ENCODE data around the gene CCDC178. TPM values are rescaled to one million over a fixed set of nuclear protein-coding genes. Genes with fewer than 3 reads are reported as not detected.

CCDC178 gene
- polyA plus RNA-seq, 2 of the 4 experiments (the other 2 are of a cell fraction), result 0.06 TPM; not detected in 1

DNA sequence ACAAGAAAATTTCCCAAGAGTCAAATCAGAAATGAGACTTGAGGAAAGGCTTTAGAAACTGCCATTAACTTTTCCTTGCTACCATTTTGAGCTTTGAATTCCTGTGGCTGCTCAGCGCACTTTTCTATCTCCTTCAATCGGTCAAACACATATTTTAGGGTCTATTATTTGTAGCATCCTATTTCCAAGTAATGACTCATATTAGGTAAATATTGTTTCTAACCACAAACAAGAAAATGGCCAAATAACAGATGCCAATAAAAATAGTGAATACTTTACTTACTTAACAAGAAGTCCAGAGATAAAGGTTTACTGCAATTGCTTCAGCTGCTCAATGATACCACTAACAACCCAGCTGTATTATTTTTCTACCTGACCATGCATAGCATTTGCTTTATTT lies 29.7 kb upstream of the CCDC178 start:
- no peak for ATAC-seq
- FAIRE-seq, result no peak
- POLR2A ChIA-PET, result no interaction called here
- Histone ChIP-seq H3K27ac (no peak overlapping the region), H3K4me2 (no peak overlapping the region), H3K4me3 (no peak overlapping the region), H3K9me3 (no peaks in the 10 kb centered on the region), H3K4me1 (no peaks in the 10 kb centered on the region)
- TF ChIP-seq KDM5A (IDR thresholded peaks at IDR 0.05) (no peak), RFX5 (IDR thresholded peaks at IDR 0.05) (no peak), CBX2 (IDR thresholded peaks at IDR 0.05; ENCODE audit: borderline replicate concordance, low read depth) (no peak), ZFP36 (IDR thresholded peaks at IDR 0.05; ENCODE audit: borderline replicate concordance, partially characterized antibody) (no peak), HOXA7 (CRISPR knock-in tag; IDR thresholded peaks at IDR 0.05) (no peak), ZSCAN20 (CRISPR knock-in tag; IDR thresholded peaks at IDR 0.05) (no peak), MAFK (IDR thresholded peaks at IDR 0.05; ENCODE audit: partially characterized antibody) (no peak)
- TF ChIP-seq, protein P1, sequence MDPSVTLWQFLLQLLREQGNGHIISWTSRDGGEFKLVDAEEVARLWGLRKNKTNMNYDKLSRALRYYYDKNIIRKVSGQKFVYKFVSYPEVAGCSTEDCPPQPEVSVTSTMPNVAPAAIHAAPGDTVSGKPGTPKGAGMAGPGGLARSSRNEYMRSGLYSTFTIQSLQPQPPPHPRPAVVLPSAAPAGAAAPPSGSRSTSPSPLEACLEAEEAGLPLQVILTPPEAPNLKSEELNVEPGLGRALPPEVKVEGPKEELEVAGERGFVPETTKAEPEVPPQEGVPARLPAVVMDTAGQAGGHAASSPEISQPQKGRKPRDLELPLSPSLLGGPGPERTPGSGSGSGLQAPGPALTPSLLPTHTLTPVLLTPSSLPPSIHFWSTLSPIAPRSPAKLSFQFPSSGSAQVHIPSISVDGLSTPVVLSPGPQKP (IDR thresholded peaks at IDR 0.05; ENCODE audit: low read depth, low read length), result no peak
- TF ChIP-seq, protein P2, sequence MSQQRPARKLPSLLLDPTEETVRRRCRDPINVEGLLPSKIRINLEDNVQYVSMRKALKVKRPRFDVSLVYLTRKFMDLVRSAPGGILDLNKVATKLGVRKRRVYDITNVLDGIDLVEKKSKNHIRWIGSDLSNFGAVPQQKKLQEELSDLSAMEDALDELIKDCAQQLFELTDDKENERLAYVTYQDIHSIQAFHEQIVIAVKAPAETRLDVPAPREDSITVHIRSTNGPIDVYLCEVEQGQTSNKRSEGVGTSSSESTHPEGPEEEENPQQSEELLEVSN (IDR thresholded peaks at IDR 0.05; ENCODE audit: borderline replicate concordance, low read depth), result no peak
- no peak for DNase-seq (ENCODE audit: low read depth in 1 of 2, low spot score in 1 of 2)
- 4% methylated on average over 2 of the region's 2 CpGs for WGBS (ENCODE audit: missing lambda C conversion rate)
- CTCF ChIA-PET, result no interaction called here

DNA sequence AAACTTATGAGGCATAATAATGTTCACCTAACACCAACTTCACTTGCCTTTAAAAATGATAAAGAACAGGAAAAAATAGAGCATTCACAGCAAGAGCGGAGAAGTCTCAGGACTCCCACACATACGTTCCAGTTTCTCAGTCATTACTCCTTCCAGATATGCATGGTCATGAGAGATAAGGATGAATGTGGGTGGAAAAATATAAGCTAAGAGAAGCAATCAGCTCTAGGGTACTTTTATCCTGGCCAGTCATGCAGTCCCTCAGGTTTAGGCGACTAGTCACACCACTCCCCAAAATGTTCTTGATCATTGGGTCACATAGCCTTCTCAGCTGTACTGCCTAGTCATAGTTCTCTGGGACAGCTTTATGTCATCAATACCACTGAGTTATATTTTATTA lies 29.2 kb upstream of the CCDC178 start:
- no peak for ATAC-seq
- H3K27ac ChIP-seq, result no peak overlapping the region
- WGBS (ENCODE audit: missing lambda C conversion rate), result 35% methylated on average over 3 of the region's 3 CpGs

DNA sequence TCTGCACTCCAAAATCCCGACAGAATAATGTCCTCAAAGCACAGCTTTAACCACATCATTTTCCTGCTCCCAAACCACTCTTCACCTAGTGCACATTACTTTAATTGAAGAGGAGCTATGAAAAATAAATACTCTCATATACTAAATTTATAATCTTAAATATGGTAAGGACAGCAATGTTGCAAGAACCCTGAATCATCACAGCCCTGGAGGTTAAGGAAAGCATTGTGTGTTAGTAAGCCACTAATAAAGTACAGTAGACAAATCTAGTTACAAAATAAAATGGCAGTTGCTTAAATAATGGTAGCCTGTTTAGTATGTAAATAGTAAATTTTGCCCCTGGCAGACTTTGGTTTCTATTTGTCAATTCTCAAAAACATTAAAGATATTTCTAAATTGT lies 27.0 kb upstream of the CCDC178 start:
- DNase-seq (ENCODE audit: low read depth in 1 of 2, low spot score in 1 of 2), result no peak
- ATAC-seq, result no peak
- no peak overlapping the region for H3K27ac ChIP-seq
- no peak overlapping the region for H3K4me3 ChIP-seq
- FAIRE-seq, result no peak
- CTCF ChIA-PET, result no interaction called here
- no peaks in the 10 kb centered on the region for H3K4me1 ChIP-seq
- POLR2A ChIA-PET, result no interaction called here
- no peaks in the 10 kb centered on the region for H3K9me3 ChIP-seq
- WGBS (ENCODE audit: missing lambda C conversion rate), result 10% methylated on average over 1 of the region's 1 CpG
- H3K4me2 ChIP-seq, result no peak overlapping the region
- TF ChIP-seq RCOR1 (IDR thresholded peaks at IDR 0.05; ENCODE audit: low read depth, low read length) (no peak), FOSB (CRISPR knock-in tag; IDR thresholded peaks at IDR 0.05) (no peak), JUNB (IDR thresholded peaks at IDR 0.05) (no peak), FOXS1 (CRISPR knock-in tag; IDR thresholded peaks at IDR 0.05) (no peak), TP53 (CRISPR knock-in tag; IDR thresholded peaks at IDR 0.05) (no peak), ZSCAN20 (CRISPR knock-in tag; IDR thresholded peaks at IDR 0.05) (no peak), RARB (CRISPR knock-in tag; IDR thresholded peaks at IDR 0.05) (no peak), EHMT2 (IDR thresholded peaks at IDR 0.05; ENCODE audit: low read depth) (no peak), TFCP2L1 (CRISPR knock-in tag; IDR thresholded peaks at IDR 0.05) (no peak), NPAS2 (CRISPR knock-in tag; IDR thresholded peaks at IDR 0.05; ENCODE audit: borderline replicate concordance) (no peak), RNF2 (IDR thresholded peaks at IDR 0.05; ENCODE audit: borderline replicate concordance, low read depth) (no peak), ZC3H11A (IDR thresholded peaks at IDR 0.05) (no peak), CBX8 (IDR thresholded peaks at IDR 0.05) (no peak), CEBPB (IDR thresholded peaks at IDR 0.05) (no peak), JUN (IDR thresholded peaks at IDR 0.05) (no peak), SMC3 (IDR thresholded peaks at IDR 0.05) (no peak), NFE2L2 (conservative IDR thresholded peaks at IDR 0.05; ENCODE audit: low read length) (no peak), KDM5A (IDR thresholded peaks at IDR 0.05) (no peak)
- TF ChIP-seq, protein P2 (IDR thresholded peaks at IDR 0.05; ENCODE audit: borderline replicate concordance, low read depth), result no peak
- TF ChIP-seq, protein P3, sequence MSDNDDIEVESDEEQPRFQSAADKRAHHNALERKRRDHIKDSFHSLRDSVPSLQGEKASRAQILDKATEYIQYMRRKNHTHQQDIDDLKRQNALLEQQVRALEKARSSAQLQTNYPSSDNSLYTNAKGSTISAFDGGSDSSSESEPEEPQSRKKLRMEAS (IDR thresholded peaks at IDR 0.05), result no peak

More for the DNA sequence above, 29.2 kb upstream of the CCDC178 start:
- H3K9me3 ChIP-seq, result no peaks in the 10 kb centered on the region
- TF ChIP-seq KDM5A (IDR thresholded peaks at IDR 0.05), result no peak
- no peak for TF ChIP-seq ESRRA (IDR thresholded peaks at IDR 0.05; ENCODE audit: borderline replicate concordance, low read length)
- TF ChIP-seq JUNB (IDR thresholded peaks at IDR 0.05), result no peak
- TF ChIP-seq ZSCAN20 (CRISPR knock-in tag; IDR thresholded peaks at IDR 0.05), result no peak
- TF ChIP-seq HEYL (CRISPR knock-in tag; IDR thresholded peaks at IDR 0.05), result no peak
- FAIRE-seq (no peak), DNase-seq (ENCODE audit: low read depth in 1 of 2, low spot score in 1 of 2) (no peak)
- H3K4me1 ChIP-seq, result no peaks in the 10 kb centered on the region
- ChIA-PET POLR2A (no interaction called here), CTCF (no interaction called here)
- H3K4me3 ChIP-seq, result no peak overlapping the region
- no peak overlapping the region for H3K4me2 ChIP-seq
